GM10266 (cell line): ENCODE data around the gene ZNF423.

Experiments used
- DNase-seq: peaks from one replicate; pipeline ENCODE4 v3.0.0; 2012; ENCODE audit errors: extremely low spot score
- TF ChIP-seq, protein P1 (sequence below): IDR thresholded peaks from 2 replicates; pipeline ENCODE4 v1.5.1; 2012; ENCODE audit warnings: mild to moderate bottlenecking, low read depth; ENCODE audit not compliant: control insufficient read depth, insufficient read depth; ENCODE audit errors: missing control alignments

ZNF423 gene

DNA sequence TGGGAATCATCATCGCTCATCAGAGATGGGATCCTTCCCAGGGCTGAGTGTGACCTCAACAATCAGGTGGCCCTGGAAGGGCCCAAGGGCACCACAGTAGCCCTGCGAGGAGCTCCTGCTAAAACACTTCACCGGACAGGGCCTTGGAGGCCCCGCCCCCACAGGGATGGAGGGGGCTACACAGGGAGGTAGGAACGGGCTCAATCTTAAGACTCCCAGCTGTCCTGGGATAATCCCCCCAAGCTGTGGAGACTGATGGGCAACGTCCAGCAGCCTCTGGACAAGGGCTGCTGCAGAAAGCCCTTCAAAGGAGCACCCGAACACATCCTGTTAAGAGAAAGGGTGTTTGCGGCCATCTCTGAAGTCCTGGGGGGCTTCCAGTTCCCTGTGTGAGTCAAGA, 60.4 kb downstream of the ZNF423 start:
- TF ChIP-seq, protein P1, sequence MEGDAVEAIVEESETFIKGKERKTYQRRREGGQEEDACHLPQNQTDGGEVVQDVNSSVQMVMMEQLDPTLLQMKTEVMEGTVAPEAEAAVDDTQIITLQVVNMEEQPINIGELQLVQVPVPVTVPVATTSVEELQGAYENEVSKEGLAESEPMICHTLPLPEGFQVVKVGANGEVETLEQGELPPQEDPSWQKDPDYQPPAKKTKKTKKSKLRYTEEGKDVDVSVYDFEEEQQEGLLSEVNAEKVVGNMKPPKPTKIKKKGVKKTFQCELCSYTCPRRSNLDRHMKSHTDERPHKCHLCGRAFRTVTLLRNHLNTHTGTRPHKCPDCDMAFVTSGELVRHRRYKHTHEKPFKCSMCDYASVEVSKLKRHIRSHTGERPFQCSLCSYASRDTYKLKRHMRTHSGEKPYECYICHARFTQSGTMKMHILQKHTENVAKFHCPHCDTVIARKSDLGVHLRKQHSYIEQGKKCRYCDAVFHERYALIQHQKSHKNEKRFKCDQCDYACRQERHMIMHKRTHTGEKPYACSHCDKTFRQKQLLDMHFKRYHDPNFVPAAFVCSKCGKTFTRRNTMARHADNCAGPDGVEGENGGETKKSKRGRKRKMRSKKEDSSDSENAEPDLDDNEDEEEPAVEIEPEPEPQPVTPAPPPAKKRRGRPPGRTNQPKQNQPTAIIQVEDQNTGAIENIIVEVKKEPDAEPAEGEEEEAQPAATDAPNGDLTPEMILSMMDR = no peak

GRCh38 chr16:49793244-49793643, 62.7 kb downstream of the ZNF423 start:
- DNase-seq = no peak
- TF ChIP-seq, protein P1 = no peak

More for the DNA sequence above, 60.4 kb downstream of the ZNF423 start:
- DNase-seq = no peak

DNA sequence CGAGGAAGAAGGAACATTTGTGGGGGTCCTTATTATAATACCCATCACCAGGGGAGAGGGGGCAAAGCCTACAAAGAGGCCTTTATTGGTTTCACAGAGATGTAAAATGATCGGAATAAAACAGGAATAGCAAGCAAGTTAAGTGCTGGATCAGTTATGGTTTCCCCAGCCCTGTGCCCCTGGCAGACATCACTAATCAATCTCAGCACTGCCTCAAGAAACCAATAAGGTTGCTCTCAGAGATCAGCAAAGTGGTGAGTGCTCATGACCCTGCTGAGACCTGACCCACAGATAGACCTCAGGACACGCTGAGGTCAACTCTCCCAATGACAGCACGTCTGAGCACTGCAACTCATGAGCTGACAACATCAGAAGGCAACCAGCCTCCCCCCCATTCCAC, 66.3 kb downstream of the ZNF423 start:
- TF ChIP-seq, protein P1 = no peak
- DNase-seq = no peak

- TF ChIP-seq, protein P1 = no peak
- DNase-seq = no peak
Observed at GRCh38 chr16:49788986-49789385, 66.9 kb downstream of the ZNF423 start.

DNA sequence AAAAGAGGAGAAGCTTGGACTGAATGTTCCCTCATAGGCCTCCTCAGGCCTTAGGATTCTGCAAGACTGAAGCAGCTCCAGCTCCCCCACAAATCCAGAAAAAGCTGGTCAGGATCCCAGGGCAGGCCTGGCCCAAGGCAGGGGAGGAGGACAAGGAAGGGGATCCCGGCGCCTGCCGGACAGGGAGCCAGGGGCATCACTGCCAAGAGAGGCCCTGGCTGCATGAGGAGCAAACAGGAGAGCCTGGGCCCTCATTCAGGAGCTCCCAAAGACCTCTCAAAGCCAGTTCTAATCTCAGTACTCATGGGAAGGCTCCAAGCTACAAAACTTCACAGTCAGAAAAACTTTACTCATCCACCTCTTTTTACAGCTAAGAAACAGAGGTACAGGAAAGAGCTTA, 67.3 kb downstream of the ZNF423 start:
- no peak for DNase-seq
- TF ChIP-seq, protein P1 = no peak

DNA sequence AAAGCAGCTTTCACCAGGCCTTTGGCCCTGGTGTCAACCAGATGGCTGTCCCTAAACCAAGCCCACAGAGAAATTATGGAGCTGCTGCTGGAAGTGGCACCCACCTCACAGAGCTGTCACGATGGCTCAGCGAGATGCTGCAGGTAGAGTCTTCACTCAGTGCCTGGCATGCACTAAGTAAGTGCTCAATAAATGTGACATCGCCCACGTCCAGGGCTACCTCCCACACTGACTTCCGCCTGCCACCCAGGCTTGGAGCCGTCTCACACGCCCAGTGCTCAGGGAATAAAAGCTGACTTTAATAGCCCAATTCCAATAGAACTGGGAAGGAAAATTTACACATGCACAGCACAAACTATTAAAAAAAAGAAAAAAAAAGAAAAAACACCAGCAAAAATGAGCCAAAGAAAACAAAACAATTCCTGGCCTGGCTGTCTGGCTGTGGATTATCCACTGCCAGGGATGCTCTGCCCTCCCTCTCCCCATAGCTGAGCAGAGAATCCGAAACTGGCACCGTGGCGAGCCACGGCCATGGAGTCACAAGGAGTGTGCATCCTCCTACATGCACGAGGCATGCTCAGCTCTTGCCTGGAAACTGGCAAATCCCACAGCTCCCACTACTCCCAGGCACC, 68.9 kb downstream of the ZNF423 start:
- no peak for DNase-seq
- TF ChIP-seq, protein P1 = no peak

- no peak for DNase-seq
- TF ChIP-seq, protein P1 = no peak
Observed at GRCh38 chr16:49785970-49786369, 69.9 kb downstream of the ZNF423 start.
